SKM-1 (cell line): ENCODE data around the gene CAMTA1.

Source experiments
- DNase-seq: peaks from one replicate; lab custom pipeline; 2025; ENCODE audit not compliant: unreplicated experiment; lab: John Stamatoyannopoulos, UW

The CAMTA1 gene

DNA sequence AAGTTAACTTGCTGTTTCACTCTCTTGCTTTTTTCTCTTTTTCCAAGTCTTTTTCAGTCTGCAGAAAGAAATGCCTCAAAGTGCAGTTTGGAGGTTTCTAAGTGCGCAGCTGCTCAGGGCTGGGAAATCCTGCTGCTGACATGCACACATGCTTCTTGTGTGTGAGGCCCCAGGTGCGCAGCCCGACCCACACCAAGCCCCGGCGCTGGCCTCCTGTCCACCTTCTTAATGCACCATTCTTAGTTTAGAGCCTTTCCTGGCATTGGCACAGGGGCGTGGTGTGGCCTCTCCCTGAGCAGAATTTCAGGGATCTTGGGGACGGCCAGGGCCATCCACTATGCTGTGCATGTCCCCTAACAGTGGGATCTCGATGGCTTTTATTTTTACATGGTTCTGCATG, 315.2 kb downstream of the CAMTA1 start:
- DNase-seq, result no peak

DNA sequence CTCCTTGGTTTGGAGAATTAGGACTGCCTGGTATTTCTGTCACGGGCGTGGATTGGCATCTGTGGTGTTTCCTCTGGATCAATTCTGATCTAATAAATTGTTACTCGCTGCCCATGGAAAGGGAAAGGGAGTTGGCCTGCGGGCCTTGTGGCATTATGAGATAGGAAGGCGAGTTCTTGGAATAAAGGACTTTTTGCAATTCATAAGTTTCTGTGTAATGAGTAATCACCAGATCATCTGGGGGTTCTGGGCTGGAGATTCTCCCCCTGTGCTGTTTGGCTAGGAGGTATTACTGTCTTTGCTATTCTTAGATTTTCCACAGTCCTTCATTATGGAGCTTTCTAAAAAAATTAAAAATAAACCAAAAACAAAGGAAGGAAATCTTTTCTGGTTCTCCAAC, 315.9 kb downstream of the CAMTA1 start:
- DNase-seq, result no peak

DNA sequence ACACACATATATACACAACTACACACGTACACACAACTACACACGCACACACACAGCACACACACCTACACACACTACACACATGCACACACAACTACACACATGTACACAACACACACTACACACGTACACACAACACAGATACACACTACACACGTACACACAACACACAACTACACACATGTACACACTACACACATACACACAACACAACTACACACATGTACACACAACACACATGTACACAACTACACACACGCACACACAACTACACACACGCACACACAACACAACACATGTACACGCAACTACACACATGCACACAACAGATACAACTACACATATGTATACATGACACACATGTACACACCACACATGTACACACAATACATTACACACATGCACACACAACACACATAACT, 318.1 kb downstream of the CAMTA1 start:
- no peak for DNase-seq

DNA sequence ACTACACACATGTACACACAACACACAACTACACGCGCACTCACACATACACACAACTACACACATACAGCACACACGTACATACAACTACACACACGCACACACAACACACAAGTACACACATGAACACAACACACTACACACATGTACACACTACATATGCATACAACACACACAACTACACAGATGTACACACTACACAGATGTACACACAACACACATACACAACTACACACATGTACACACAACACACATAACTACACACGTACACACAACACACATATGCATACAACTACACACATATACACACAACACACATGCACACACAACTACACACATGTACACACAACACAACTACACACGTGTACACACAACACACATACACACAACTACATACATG, 318.6 kb downstream of the CAMTA1 start:
- DNase-seq, result no peak

DNA sequence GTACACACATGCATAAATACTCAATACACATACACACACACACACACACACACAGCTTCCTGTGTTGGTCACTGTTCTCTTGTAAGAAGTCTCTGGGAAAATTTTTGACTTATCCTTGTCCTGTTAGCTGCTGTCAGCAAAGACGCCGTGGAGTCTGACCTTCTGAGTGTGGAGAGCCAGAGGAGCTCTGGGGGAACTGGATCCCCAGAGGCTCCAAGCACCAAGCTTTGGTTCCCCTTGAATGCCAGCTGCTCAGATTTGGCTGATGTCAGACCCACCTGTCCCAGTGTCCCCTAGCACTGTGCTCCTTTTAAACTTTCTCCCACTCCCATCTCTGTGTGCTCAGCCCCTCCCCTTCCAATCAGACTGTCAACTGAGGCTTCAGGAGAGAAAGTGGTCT, 319.1 kb downstream of the CAMTA1 start:
- DNase-seq, result no peak

DNA sequence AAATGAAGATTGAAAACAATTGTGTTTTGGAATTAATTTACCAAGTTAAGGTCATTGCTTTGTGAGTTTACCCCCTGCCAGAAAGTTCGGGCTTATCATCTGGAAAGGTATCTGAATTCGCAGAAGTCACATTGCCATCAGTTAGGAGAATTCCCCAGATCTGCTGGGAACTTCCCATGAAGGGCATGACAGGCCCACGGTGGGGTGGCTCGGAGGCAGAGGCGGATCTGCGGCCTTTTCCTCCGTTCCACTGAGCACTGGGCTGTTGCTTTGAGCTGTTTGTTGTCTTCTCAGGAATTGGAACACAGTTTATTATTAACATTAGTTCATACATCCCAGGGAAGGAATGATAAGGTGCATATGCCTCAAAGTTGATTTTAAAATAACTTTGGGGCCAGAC, 320.0 kb downstream of the CAMTA1 start:
- DNase-seq, result no peak

DNA sequence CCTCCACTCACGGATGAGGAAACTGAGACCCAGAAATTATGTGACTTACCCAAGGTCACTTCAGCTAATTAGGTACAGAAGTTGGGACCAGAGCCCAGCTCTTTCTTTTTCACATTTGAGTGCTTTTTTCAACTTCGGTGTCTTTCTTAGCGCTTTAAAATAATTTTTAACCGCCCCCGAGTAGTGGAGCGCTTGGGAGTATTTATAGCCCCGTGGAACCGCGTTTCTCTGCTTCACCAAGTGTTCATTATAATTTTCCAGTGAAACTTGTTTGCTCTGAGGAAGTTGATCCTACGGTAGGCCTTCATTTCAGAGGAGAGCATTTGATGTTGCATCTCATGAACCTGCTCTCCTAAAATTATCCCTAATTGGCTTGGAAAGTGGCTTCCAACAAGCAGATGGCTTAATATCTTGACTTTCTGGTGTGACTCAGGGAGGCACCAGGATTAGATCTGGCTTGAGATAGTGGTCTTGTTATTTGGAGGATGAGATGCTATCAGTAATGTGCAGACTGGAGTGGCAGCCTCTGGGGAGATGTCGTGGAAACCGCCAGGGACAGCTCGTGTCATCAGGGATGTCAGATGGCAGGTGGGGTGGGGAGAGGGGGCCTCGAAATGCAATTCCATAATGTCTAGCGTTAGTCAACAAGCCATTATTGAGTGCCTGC, 321.3 kb downstream of the CAMTA1 start:
- DNase-seq, result no peak

DNA sequence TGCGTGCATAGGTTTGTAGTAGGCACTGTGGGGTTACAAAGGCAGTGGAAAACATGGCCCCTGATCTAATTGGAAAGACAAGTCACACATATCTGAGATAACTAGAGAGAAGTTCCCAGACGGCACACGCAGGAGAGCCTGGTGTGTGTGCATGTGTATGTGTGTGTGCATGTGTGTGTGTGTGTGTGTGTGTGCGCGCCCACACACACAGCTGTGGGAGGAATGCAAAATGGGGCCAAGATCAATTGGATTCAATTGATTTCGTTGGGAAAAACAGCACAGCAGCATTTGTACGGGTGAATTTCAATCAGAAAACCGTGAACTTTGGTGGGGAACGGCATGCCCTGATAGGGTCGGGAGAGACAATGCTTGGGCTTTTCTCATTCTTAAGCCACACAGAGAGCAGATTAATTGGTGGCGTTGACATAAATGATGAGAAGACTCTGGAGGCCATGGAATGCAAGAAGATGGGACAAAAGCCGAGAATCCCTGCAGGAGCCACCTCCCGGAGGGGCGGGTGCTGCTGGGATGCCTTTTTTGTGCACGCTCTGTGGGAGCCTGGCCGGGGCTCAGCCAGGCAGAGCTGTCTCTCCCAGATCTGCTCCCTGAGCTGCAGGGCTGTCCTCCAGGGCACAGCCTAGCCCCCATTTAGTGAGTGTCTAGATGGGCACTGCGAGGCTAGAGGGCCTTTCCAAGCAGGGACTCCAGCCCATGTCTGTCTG, 322.0 kb downstream of the CAMTA1 start:
- DNase-seq, result no peak

DNA sequence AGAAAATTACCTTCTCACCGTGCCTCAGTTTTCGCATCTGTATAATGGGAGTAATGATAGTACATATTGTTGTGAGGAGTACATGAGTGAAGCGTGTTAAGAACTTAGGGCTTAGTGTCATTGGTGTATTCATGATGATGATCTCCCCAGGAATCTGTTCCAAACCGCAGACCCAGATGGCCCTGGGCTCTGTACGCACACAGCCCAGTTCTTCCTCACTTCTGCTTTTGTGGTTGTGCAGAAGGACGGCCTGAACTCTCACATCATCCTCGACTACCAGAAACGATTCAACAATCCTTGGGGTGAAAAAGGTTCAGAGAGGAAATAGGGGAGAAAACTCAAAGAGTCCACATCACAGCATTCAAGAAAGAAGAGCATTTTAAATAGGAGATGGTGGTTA, 323.0 kb downstream of the CAMTA1 start:
- peak; percentile 9 for DNase-seq

DNA sequence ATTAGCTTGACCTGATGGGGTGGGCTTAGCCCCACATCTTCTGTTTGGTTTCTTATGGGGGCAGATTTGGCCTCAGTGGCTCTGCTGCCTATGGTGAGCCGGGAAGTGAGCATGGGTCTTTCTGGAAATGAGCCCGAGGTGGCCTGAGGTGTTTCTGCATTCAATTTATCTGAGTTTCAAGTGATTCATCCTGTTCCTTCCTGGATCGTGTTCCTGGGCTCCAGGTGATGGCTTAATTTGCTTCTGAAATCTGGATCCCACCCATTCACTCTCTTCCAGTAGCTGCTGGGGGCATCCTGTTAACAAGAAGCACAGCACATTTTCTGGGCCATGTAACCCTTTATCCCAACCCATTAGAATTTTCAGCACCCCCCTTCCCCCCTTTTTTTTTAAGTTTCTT, 324.6 kb downstream of the CAMTA1 start:
- DNase-seq, result no peak

DNA sequence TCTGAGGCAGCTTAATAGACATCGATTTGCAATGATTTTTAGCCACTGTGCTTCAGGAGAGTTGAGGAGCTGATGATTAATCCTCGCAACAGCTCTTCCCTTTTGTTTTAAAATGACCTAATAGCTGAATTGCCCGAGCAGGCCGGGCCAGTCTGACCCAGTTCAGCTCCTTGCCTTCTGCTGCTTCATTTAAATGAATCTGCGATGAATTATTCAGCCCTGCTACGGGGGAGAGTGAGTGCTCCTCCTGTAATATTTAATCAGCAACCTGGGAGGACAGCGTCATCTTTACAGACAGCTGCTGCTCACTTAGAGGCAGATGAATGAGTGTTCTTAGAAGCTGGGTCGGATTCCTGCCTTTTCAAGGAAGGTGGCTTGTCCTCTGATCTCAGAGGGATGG, 325.1 kb downstream of the CAMTA1 start:
- DNase-seq, result no peak

DNA sequence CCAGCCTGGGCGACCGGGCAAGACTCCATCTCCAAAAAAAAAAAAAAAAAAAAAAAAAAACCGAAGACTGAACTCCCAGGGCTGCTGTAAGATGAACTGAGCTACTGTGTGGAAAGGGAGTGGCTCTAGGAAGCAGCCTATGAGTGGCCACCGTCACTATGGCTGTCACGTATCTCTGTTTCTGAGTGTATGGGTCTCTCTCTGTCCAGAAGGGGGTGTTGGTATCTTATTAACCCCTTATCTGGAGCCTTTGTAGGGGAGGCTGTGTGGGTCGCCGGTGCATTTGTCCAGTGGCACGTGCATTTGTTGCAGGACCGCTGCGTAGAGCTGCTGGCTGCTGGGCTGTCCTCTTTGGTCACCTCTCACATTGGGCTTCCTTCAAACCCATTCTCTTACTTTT, 326.6 kb downstream of the CAMTA1 start:
- DNase-seq, result no peak

DNA sequence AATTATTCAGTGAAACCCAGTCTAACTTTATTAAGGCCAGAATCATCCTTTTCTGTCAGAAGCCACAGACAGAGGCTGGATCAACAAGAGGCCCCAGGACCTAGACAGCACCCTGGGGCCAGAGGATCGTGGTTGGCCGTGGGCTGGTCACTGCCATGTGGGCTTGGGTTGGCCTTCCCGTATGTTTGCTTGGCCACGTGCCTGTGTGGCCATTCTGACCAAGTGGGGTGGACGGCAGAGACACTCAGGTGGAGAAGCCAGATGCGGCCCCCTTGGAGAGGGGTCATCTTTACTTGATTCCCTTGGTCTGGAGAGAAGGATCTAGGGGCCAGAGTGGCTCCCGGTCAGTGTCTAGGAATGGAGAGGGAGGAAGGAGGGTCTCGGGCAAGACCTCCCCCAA, 327.9 kb downstream of the CAMTA1 start:
- no peak for DNase-seq

DNA sequence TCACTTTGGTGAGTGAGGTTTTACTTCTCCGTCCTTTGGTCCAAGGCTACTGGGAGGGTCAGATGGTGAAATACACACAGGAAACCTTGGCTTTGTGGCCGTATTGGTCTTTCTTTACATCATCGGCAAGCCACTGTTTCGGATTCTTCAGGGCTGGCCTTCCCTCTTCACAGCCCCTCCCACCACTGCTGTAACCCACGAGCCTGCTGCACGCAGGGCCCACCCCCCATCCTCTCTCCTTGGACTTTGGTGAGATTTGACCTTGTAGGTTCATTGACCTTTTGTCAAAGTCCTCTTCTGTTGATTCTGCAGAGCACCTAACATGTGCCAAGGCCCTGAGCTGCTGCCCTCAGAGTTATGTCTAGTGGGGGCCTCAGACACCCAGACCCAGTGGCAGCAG, 328.6 kb downstream of the CAMTA1 start:
- peak; percentile 54 for DNase-seq

DNA sequence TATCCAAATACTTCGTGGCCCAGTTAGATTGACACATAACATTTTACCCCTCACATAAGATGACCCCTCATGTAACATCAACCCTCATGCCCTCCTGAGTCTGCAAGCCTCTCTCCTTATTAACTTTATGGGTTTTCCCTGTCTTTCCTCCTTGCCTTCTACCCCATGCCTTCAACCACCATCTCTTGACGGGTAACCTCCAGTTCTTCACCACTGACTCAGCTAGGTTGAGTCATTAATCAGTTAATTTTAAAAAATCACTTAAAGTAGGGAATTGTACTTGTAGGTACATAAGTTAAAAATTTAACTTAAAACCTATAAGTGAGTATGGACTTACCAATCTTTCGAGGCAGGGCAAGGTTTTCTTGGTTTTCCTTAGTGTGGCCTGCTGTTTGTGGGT, 330.7 kb downstream of the CAMTA1 start:
- DNase-seq, result no peak

DNA sequence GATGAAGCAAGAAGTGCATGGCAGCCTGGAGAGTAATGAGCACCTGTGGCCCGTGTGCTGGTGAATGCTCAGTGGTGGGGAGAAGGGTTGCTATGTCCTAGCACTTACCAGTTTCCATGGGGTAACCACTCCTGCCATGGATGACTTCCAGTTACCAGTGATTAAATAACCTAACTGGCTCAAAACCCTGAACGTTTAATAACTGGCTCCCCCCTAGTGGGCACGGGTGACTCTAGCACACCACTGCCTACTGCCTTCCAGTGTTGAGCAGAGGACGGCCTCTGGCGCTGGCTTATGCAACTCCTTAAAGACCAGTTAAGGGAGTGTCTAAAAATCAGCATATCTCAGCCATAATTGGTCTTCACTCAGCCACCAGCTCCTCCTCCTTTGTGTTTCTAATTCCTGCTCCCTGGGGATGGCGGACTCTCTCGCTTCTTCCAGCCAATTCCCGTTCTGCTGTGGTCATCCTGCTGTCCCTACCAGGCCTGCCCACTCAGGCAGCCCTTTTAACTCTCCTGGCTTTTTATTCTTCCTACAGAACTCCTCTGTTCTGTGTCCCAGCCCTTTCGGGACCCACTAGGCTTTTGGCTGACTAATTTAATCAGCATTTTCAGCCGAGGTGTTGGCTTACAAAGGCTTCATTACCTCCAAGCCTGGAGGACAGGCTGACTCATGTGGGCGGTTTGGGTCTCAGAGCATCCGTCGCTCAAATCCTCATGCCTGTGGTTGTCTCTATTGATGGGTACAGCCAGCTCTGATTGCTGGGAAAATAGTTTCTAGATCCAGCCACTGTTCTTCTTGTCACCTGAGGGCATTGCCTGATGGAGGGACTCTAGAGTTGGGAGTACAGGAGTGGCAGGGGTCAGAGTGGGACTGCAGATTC, 332.4 kb downstream of the CAMTA1 start:
- peak; percentile 17 for DNase-seq

DNA sequence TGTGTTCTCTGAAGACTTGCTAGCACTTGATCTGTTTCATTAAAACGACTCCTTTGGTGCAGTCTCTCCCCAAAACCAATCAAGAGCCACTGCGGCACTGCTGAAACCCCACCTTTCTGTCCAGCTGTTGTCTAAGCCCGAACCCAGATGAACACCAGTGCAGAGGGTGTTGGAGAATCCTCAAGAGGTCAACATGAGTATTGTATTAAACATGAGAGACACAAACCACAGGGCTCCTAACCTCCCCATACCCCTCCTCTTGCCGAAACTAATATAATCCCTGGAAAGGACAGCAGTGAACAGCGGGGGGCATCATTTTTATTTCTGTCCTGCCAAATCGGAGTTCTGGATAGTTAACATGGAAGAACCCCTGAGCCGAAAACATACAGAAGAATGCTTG, 333.9 kb downstream of the CAMTA1 start:
- DNase-seq, result no peak

DNA sequence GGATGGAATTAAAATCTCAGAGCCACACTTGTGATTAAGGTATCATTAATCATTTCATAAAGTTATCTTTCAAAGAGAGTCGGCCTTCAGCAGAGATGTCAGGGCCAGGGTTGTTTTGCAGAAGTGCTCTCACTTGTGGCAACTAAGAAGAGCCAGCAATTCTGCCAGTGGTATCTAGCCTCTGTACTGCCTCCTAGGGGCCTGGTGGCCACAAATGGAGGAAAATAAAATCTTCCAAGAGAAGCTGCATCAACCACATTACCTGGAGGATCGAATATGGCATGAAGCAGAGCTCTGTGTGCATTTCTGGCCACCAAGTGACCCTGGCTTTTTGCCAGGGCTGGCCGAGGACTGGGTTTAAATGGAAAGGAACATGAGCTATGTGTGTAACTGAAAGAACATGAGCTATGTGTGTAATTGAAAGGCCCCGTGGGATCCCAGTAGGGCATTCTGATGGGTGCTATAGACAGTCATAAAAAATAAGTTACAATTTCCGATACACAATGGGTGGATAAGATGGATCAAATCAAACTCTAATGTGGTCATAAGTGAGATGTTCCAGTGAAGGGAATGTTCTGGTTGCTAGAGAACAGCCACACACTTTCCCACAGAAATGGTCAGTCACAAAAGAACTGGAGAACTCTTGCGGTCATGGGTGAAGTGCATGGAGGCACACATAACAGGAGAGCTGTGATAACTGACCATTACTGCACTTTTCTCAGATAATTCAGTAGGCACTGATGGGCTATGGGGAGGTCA, 335.8 kb downstream of the CAMTA1 start:
- DNase-seq, result no peak

DNA sequence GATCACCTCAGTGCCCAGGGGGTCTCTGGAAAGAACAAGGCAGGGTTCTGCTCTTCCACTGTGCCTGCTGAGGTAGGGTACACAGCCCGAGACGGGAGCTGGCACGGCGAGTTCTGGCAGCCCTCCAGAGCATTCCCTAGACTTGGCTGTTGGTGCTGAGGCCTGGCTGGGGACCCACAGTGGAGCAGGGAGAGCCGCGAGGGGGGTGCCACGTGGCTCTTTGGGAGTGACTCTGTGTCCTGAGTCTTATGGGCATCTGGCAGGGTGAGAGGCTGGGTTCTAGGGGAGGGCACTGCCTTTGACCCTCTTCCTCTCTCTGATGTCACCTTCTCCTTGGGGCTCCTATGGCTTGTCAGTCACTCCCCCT, 336.4 kb downstream of the CAMTA1 start:
- no peak for DNase-seq

DNA sequence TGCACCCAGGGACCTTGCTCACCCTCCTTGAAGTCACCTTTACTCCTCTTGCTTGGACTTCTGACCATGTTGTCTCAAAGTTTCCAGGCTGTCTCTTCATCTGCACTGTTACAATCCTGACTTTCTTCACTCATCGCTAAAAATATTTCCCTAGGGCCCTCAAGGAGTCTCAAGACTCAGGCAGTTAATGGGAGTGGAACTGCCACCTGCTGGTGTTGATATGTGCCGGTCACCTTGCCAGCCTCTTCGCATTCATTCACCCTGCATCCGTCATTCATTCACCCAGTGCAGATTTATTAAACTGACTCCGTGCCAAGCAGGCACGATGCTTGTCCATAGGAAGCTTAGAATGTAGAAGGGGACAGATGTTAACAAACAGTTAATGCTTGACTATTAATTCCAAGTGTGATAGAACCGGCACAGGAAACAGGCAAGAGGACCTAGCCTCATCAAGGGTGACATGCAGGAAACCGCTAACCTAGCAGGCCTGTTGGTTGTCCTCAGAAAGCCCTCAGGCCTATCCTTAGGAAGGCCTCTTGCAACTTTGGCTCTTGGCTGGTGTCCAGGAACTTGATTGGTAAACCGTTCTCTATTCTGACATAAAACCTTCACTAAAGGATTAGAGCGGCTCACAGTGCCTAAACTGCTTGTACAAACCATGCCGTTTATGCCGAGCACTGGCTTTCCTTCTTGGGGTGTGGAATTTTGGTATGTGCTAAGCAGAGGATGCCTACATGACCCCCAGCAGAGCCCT, 342.2 kb downstream of the CAMTA1 start:
- peak; percentile 3 for DNase-seq

DNA sequence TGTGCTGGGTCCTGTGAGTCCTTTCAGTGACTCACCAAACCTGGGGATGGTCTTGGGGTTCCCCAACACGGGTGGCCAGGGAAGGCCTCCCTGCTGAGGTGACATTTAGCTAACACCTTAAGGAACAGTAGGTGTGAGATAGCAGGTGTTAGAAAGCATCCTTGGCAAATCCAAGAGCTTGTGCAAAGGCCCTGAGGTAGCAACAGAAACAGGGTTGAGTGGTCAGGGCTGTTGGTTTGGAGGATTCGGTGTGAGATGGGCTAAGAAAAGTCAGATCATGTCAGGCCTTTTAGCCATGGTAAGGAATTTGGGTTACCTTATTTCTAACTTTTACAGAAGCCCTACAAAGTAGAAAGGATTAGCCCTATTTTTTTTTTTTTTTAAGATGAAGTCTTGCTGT, 343.0 kb downstream of the CAMTA1 start:
- no peak for DNase-seq
